GM21529 (cell line): Measurements from ENCODE around the gene SIAE.
"Not testable (repeated sequence)": the region's sequence is repeated elsewhere in the genome, so short reads cannot be mapped to it uniquely, and the experiment has no call there.

ENCODE experiments used
- ATAC-seq: cut with Tn5 transposase; IDR thresholded peaks from one replicate; pipeline ENCODE4 v1.9.1; 2021; ENCODE audit not compliant: unreplicated experiment

The SIAE gene

GRCh38 chr11:124625504-124626168 is 47.9 kb downstream of the SIAE start:
- no peak for ATAC-seq

DNA sequence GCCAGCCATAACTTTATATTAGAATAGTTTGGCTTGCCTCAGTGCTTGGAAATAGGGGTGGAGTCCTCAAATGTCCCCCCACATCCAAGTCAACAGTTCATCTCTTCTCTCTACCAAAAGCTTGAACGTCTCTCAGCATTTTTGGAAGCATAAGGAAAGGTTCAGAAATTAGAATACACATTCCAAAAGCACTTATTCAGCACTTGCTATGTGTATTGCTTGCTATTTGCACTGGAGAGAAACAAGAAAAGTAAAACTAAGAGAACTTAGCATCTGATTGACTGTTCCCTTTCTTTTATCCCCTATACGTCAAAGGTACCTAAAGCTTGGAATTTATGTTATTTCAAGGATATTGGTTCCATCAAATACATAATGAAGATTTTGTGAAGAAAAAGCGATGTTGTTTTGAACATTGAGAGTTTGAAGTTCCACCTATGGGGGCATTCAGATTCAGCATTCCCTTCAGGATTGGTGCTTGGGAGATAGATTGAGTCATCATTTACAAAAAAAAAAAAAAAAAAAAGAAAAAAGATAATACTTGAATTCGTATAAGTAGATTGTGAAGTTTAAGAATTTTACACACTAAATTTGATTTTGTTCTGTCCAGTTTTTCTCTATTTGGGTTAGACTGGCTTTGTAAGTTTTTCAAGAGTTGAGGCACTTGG is 49.5 kb downstream of the SIAE start:
- no peak for ATAC-seq

DNA sequence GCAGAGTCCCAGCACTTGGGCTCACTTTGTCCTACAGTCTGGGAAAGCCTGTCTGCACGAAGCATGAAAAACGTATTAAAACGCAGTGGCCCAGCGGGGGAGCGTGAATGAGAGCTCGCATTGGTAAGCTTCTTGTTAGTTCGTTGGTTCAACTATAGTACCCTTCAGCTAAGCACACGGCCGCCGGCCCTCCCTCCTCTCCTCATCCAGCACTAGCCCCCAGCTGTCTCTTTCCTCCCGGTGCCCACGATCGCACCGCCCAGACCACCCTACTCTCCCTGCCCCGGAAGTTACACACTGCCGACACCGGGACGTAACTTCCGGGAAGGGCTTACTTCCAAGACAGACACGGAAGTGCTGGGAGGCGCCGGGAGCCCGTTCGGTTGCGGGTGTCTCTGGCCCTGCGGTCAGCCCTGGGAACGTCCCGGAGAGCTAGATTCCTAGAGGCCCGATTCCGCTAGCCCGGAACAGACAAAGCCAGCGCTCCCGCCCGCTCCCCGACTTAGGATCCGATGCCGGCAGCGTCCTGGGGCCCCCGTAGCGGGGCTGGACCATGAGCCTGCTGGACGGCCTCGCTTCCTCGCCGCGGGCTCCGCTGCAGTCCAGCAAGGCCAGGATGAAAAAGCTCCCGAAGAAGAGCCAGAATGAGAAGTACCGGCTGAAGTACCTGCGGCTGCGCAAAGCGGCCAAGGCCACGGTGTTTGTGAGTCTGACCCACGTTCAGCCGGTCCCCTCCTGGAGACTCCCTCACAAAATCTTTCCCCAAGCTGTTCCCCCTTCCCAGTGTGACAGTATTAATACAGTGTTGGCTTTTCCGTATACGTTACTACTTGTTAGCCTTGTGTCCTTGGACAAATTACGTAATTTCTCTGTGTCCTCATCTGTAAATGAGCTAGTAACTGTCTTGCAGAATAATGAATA is 50.7 kb downstream of the SIAE start, which contains the start of gene TBRG1:
TBRG1 (plus strand) TSS at position 334 of the 921 bp plus-strand sequence; CDS start at position 554, 220 bp downstream.
- ATAC-seq: peak; percentile 99

DNA sequence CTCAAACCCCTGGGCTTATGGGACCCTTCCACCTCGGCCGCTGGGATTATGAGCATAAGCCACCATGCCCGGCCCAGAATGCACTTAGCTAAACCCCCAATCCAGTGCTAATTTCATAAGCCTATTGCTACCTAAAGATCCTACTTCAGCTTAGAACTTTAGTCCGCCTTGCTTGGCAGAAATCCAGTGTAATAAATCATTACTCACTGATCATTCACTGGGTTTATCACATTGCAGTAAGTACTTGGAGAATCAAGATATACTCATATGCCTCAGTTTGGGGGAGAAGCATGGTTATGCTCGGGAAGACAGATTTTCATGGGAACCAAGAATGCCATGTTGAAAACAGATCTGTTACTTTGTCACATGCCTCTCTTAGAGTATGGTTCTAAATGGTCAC is 54.7 kb downstream of the SIAE start:
- ATAC-seq: no peak

- ATAC-seq: no peak
Observed at GRCh38 chr11:124612567-124613246, 60.8 kb downstream of the SIAE start.

GRCh38 chr11:124612045-124612444 is 61.5 kb downstream of the SIAE start:
- ATAC-seq: peak; percentile 45

GRCh38 chr11:124611064-124611463 is 62.5 kb downstream of the SIAE start, which contains the start of gene PANX3:
Gene PANX3 (plus strand): TSS chr11:124611428. CDS start chr11:124611557, 129 bp downstream.
- ATAC-seq: no peak

- ATAC-seq: no peak
Observed at GRCh38 chr11:124610295-124610694, 63.2 kb downstream of the SIAE start.

DNA sequence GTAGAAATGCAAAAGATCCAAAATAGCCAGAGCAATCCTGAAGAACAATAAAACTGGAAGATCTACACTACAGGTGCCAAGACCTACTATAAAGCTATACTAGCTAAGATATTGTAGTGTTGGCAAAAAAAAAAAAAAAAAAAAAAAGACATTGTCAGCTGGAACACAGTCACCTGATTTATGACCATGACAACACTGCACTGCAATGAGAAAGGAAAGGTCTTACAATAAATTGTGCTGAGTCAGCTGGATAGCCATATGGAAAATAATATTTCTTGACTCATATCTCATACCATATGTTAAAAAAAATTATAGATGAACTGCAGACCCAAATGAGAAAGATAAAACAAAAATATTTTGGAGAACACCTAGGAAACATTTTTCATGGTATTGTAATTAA is 65.4 kb downstream of the SIAE start:
- ATAC-seq: no peak

DNA sequence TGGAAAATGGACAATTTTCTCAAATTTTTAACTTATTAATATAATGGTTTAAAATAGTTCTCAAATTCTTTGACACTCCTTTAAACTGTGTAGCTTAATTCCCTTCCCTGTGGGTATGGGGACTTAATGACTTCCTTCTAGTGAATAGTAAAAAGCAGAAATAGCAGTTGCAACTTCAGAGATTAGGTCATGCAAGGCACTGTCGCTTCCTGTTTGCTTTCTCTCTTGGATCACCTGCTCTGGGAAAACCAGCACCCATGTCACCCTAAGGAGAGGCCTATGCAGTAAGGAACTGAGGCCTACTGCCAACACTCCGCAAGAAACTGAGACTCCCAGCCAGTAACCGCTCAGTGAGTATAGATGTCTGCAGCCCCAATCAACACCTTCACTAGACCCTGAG is 67.8 kb downstream of the SIAE start:
- no peak for ATAC-seq

DNA sequence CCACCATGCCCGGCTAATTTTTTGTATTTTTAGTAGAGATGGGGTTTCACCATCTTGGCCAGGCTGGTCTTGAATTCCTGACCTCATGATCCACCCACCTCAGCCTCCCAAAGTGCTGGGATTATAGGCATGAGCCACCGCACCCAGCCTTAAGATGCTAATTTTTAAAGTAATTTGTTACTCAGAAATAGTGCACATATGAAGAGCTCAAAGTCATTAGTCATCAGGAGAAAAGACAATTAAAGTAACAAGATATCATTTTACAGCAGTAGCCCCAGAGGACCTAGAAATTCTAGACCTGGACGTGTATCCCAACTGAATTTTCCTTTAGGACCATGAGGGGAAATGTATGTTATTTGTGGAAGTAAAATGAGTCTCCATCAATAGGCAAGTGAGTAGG is 70.8 kb downstream of the SIAE start:
- not testable (repeated sequence) for ATAC-seq

DNA sequence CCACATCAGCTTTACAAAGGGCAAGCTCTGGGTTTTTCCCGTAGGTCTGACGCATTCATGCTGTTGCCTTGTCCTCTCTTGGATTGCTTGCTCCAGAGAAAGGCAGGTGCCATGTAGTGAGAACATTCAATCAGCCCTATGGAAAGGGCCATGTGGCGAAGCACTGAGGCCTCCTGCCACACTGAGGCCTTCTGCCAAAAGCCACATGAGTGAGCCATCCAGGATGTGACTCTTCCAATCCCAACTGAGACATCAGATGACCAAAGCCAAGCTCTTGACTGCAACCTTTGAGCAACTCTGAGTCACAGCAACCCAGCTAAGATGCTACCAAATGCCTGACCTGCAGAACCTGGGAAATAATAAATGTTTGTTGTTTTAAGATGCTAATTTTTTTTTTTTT is 71.3 kb downstream of the SIAE start:
- ATAC-seq: no peak

GRCh38 chr11:124600621-124601320 is 72.8 kb downstream of the SIAE start:
- no peak for ATAC-seq

DNA sequence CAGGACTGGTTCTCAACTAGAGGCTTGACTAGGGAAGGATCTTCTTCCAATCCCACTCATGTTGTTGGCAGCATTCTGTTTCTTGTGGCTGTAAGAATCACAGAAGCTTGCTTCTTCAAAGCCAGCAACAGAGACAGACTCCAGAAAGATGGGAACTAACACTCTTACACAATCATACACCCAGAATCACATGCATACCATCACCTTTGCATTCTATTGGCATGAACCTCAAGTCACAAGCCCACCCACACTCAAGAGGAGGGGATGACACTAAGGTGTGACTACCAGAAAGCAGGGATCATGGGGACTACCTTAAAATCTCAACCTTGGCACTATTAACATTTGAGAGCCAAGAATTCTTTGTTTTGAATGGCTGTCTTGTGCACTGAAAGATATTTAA is 75.9 kb downstream of the SIAE start:
- no peak for ATAC-seq

GRCh38 chr11:124595302-124595701 is 78.2 kb downstream of the SIAE start:
- ATAC-seq: no peak

DNA sequence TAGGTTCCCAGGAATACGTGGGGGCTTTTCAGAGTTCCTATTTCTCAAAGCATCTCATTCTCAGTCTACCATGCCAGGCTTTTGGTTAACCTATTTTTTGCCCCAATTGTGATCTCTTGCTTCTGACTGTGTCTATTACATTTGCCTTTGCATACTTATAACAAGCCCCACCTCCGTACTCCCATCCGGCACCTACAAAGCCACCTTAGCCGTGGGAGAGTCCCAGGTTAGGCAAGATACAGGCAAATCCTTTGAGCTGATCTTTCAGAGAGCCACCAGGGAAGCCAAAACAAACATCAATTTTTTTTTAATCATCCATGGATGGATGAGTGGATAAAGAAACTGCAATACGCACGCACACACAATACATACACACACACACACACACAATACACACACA is 80.9 kb downstream of the SIAE start:
- ATAC-seq: no peak

DNA sequence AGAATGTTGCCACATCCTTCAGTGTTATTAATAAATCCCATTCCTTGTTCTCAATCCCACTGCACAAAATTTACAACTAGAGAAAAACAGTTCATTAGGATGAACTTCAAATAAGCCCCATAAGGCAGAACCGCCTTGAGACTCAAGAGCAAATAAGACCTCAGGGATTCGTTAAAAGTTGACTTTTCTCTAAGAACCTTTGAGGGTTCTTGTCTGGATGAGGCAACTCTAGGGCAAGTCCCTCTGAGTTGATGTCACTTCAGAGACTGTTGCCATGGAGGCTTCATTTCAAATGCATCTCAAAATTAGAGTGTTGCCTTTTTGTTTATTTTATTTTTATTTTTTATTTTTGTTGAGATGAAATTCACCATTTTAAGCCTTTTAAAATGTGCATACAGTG is 82.1 kb downstream of the SIAE start:
- no peak for ATAC-seq

DNA sequence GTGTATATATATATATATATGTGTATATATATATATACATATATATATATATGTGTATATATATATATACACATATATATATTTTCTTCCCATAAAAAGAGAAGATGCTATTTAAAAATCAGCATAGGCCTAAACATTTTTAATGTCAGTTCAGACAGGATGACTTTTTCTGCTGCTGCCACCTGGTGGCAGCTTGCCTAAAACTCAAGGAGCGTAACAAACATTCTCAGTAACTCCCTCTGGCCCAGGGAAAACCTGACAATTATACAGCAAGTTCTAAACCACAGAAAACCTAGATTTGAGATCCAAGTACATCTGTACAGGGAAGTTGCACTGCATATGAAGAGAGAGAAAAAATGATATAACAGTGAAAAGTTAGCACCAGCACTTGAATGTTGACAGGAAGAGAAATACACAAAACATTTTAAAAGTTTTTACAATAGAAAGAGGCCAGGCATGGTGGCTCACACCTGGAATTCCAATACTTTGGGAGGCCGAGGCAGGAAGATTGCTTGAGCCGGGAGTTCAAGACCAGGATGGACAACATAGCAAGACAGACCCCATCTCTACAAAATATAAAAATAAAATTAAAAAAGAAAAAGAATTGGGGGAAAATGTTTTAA is 87.2 kb downstream of the SIAE start:
- no peak for ATAC-seq

DNA sequence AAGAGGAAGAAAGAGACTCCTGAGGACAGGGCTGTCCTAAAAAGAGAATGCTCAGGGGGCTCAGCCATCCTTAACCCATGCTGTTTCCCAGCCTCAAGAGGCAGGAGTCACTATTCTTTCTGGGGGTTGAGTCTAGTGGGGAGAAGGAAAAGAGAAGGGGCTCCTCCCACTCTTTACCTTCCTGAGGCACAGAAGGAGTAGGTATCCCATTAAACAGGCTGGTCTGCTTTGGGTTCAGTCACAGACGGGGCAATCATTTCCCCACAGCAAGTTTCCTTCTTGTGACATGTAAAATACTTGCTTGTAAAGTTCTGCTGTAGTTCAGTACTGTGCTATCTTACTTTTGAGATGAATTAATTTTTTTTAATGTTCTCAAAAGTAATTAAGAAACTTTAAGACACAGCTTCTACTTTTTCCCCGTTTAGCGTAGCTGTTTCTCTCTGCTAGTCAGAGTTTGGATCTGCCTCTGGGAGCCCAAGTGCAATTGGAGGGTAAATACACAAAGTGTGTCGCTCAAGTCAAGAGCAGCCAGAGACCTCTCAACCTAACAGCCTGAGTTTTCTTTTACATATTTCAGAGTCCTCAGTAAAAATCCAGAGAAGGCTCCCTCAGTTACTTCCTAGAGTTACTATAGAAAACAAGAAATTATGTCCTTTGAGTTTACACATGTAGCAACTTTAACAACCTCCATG is 88.7 kb downstream of the SIAE start:
- ATAC-seq: no peak
